IMR-90 (cell line): ENCODE results near the gene DMRT1. TPM values are rescaled to one million over a fixed set of nuclear protein-coding genes. Genes with fewer than 3 reads are reported as not detected.

Source experiments
- ATAC-seq: fragments of 200-7000 bp; cut with Tn5 transposase; 2 replicates; pipeline ENCODE4 v1.9.1; 2020; ENCODE audit warnings: low read depth, mild to moderate bottlenecking, moderate library complexity
- BruUV-seq: library from RNA; stranded (reverse); fragments of 400-500 nt; replicated peaks from 2 replicates; lab custom pipeline; 2021; lab: Mats Ljungman, UMichigan
- CTCF ChIA-PET: fragments of 300-600 bp; formaldehyde crosslinking; extraction: SDS; loops from one replicate; lab custom pipeline; 2021; ENCODE audit warnings: antibody characterized with exemption; lab: Yijun Ruan, JAX
- POLR2A ChIA-PET: fragments of 300-600 bp; sonication (Branson Sonifier 250); formaldehyde crosslinking; loops from one replicate; lab custom pipeline; 2022; ENCODE audit warnings: antibody characterized with exemption; ENCODE audit not compliant: unreplicated experiment; lab: Charles Lee
- DNase-seq: peaks from one replicate; pipeline ENCODE4 v3.0.0; 2013
- H2AFZ ChIP-seq: replicated peaks from 2 replicates; pipeline ENCODE3; 2013; ENCODE audit warnings: low read length, mild to moderate bottlenecking; ENCODE audit not compliant: poor library complexity
- H2AK5ac ChIP-seq: 2 replicates; pipeline ENCODE4 v1.6.1; 2013; ENCODE audit warnings: low read depth, low read length, inconsistent platforms
- H2AK9ac ChIP-seq: replicated peaks from 2 replicates; pipeline ENCODE3; 2013; ENCODE audit warnings: mild to moderate bottlenecking, low read depth, low read length, moderate library complexity; ENCODE audit not compliant: poor library complexity
- H2BK120ac ChIP-seq: 2 replicates; pipeline ENCODE4 v1.6.1; 2013; ENCODE audit warnings: low read depth, low read length, inconsistent platforms
- H2BK15ac ChIP-seq: 3 replicates; pipeline ENCODE4 v1.6.1; 2013; ENCODE audit warnings: low read depth, low read length, inconsistent platforms
- H2BK20ac ChIP-seq: 2 replicates; pipeline ENCODE4 v1.6.1; 2013; ENCODE audit warnings: low read depth, mild to moderate bottlenecking, inconsistent platforms, low read length, moderate library complexity
- H2BK5ac ChIP-seq: 2 replicates; pipeline ENCODE4 v1.6.1; 2013; ENCODE audit warnings: mild to moderate bottlenecking, low read depth, low read length, inconsistent platforms; ENCODE audit not compliant: poor library complexity, severe bottlenecking
- H3K14ac ChIP-seq: replicated peaks from 2 replicates; pipeline ENCODE4 v1.6.1; 2013; ENCODE audit warnings: low read depth, low read length, inconsistent platforms
- H3K18ac ChIP-seq: 2 replicates; pipeline ENCODE4 v1.6.1; 2013; ENCODE audit warnings: low read depth, low read length, control low read depth
- H3K23ac ChIP-seq: 2 replicates; pipeline ENCODE4 v1.6.1; 2013; ENCODE audit warnings: low read depth, low read length, inconsistent platforms
- H3K27ac ChIP-seq: 2 replicates; pipeline ENCODE4 v1.5.1; 2013; ENCODE audit warnings: mild to moderate bottlenecking, control low read depth, low read length; ENCODE audit not compliant: insufficient read depth
- H3K27me3 ChIP-seq: 2 replicates; pipeline ENCODE4 v1.6.1; 2013; ENCODE audit warnings: low read length; ENCODE audit not compliant: control insufficient read depth, insufficient read depth
- H3K36me3 ChIP-seq: 2 replicates; pipeline ENCODE4 v1.6.1; 2013; ENCODE audit warnings: low read length, mixed read lengths; ENCODE audit not compliant: control insufficient read depth, insufficient read depth
- H3K4ac ChIP-seq: 2 replicates; pipeline ENCODE4 v1.6.1; 2013; ENCODE audit warnings: low read depth, low read length, inconsistent platforms
- H3K4me1 ChIP-seq: 2 replicates; pipeline ENCODE4 v1.6.1; 2013; ENCODE audit warnings: low read length, mixed read lengths; ENCODE audit not compliant: control insufficient read depth, insufficient read depth
- H3K4me2 ChIP-seq: 2 replicates; pipeline ENCODE4 v1.6.1; 2013; ENCODE audit warnings: low read depth, mild to moderate bottlenecking, control low read depth, low read length, moderate library complexity
- H3K4me3 ChIP-seq: 2 replicates; pipeline ENCODE4 v1.5.1; 2013; ENCODE audit warnings: low read depth, mild to moderate bottlenecking, control low read depth, low read length, moderate library complexity; ENCODE audit not compliant: insufficient read depth
- H3K56ac ChIP-seq: 2 replicates; pipeline ENCODE4 v1.6.1; 2013; ENCODE audit warnings: low read length, inconsistent platforms; ENCODE audit not compliant: insufficient read depth; ENCODE audit errors: extremely low read depth
- H3K79me1 ChIP-seq, 2 experiments: 2 replicates each; pipeline ENCODE4 v1.6.1; 2013; ENCODE audit warnings: low read length in 2 of 2, inconsistent platforms in 1 of 2, low read depth in 1 of 2
- H3K9ac ChIP-seq: 2 replicates; pipeline ENCODE4 v1.6.1; 2013; ENCODE audit warnings: low read depth, low read length, control low read depth
- H3K9me1 ChIP-seq: 2 replicates; pipeline ENCODE4 v1.6.1; 2013; ENCODE audit warnings: low read length, inconsistent platforms; ENCODE audit not compliant: insufficient read depth
- H3K9me3 ChIP-seq: 2 replicates; pipeline ENCODE4 v1.6.1; 2013; ENCODE audit warnings: low read length; ENCODE audit not compliant: control insufficient read depth, insufficient read depth
- H4K20me1 ChIP-seq: 2 replicates; pipeline ENCODE4 v1.6.1; 2013; ENCODE audit warnings: low read length, inconsistent platforms; ENCODE audit not compliant: insufficient read depth
- H4K5ac ChIP-seq: 2 replicates; pipeline ENCODE4 v1.6.1; 2013; ENCODE audit warnings: mild to moderate bottlenecking, low read depth, low read length, control low read depth
- H4K8ac ChIP-seq, 2 experiments: 2 replicates each; pipeline ENCODE4 v1.6.1; 2013; ENCODE audit warnings: low read depth in 2 of 2, low read length in 2 of 2, control low read depth in 1 of 2, inconsistent platforms in 1 of 2
- H4K91ac ChIP-seq: 2 replicates; pipeline ENCODE4 v1.6.1; 2013; ENCODE audit warnings: low read depth, low read length, inconsistent platforms; ENCODE audit not compliant: insufficient read depth
- BHLHE40 ChIP-seq: fragments of 150-350 bp; IDR thresholded peaks from 2 replicates; pipeline ENCODE4 v1.6.1; 2016; ENCODE audit warnings: mild to moderate bottlenecking, low read depth, low read length
- CEBPB ChIP-seq: IDR thresholded peaks from 2 replicates; pipeline ENCODE4 v1.6.1; 2012; ENCODE audit warnings: low read depth, low read length, improper control_type of control experiment
- CHD1 ChIP-seq: IDR thresholded peaks from 2 replicates; pipeline ENCODE4 v1.6.1; 2012; ENCODE audit warnings: low read depth, low read length, improper control_type of control experiment
- CTCF ChIP-seq: conservative IDR thresholded peaks from 2 replicates; pipeline ENCODE4 v1.5.1; 2012; ENCODE audit warnings: mild to moderate bottlenecking, low read depth, low read length, improper control_type of control experiment
- FOS ChIP-seq: fragments of 150-350 bp; IDR thresholded peaks from 2 replicates; pipeline ENCODE4 v1.6.1; 2016; ENCODE audit warnings: low read depth, low read length
- MAFK ChIP-seq: IDR thresholded peaks from 2 replicates; pipeline ENCODE4 v1.6.1; 2012; ENCODE audit warnings: low read depth, low read length, improper control_type of control experiment
- MAZ ChIP-seq: IDR thresholded peaks from 2 replicates; pipeline ENCODE4 v1.6.1; 2012; ENCODE audit warnings: low read depth, mild to moderate bottlenecking, low read length, improper control_type of control experiment, moderate library complexity, borderline replicate concordance
- MXI1 ChIP-seq: IDR thresholded peaks from 2 replicates; pipeline ENCODE4 v1.6.1; 2012; ENCODE audit warnings: low read depth, mild to moderate bottlenecking, low read length, moderate library complexity, borderline replicate concordance
- NFE2L2 ChIP-seq: fragments of 150-350 bp; IDR thresholded peaks from 2 replicates; pipeline ENCODE4 v1.6.1; 2016; ENCODE audit warnings: low read depth, mild to moderate bottlenecking, low read length
- POLR2A ChIP-seq: IDR thresholded peaks from 2 replicates; pipeline ENCODE4 v1.6.1; 2012; ENCODE audit warnings: mild to moderate bottlenecking, low read depth, low read length
- RAD21 ChIP-seq: IDR thresholded peaks from 2 replicates; pipeline ENCODE4 v1.6.1; 2012; ENCODE audit warnings: low read length, improper control_type of control experiment
- RCOR1 ChIP-seq: IDR thresholded peaks from 2 replicates; pipeline ENCODE4 v1.6.1; 2012; ENCODE audit warnings: mild to moderate bottlenecking, low read length, improper control_type of control experiment; ENCODE audit not compliant: insufficient replicate concordance
- RFX5 ChIP-seq: IDR thresholded peaks from 2 replicates; pipeline ENCODE4 v1.8.0; 2012; ENCODE audit warnings: low read depth, mild to moderate bottlenecking, low read length, moderate library complexity
- SMC3 ChIP-seq: fragments of 150-350 bp; IDR thresholded peaks from 2 replicates; pipeline ENCODE4 v1.6.1; 2016; ENCODE audit warnings: low read depth, mild to moderate bottlenecking, antibody characterized with exemption, low read length, moderate library complexity
- USF2 ChIP-seq: fragments of 150-350 bp; IDR thresholded peaks from 2 replicates; pipeline ENCODE4 v1.6.1; 2017; ENCODE audit warnings: mild to moderate bottlenecking, antibody characterized with exemption, low read length, low read depth
- WGBS, 2 experiments: methylation state at CpG; one replicate each; pipeline versions ENCODE4 v1.1.5 to v1.1.7; 2013; ENCODE audit warnings: missing lambda C conversion rate in 2 of 2; ENCODE audit not compliant: insufficient read length in 1 of 2; ENCODE audit errors: extremely low coverage in 2 of 2; 5-methylcytosine and 5-hydroxymethylcytosine counted together
- dilution Hi-C: fragments of 300-500 bp; cut with HindIII; formaldehyde crosslinking; loops from one replicate; pipeline ENCODE4 v1.14.3; 2018; ENCODE audit warnings: low sequenced_read_pairs; ENCODE audit not compliant: unreplicated experiment
- in situ Hi-C: fragments of 300-500 bp; cut with MboI; formaldehyde crosslinking; loops from 3 replicates; pipeline ENCODE4 v1.14.3; 2019; ENCODE audit warnings: low sequenced_read_pairs, inconsistent platforms, mixed read lengths
- intact Hi-C: fragments of 100-400 bp; cut with micrococcal nuclease; formaldehyde crosslinking; loops from 2 replicates; pipeline ENCODE4 v1.10.0; 2022
- polyA plus RNA-seq, 3 experiments: library from polyadenylated mRNA; depleted of rRNA; stranded (reverse); fragments of >200 nt; gene quantifications; 2 replicates each; pipeline ENCODE4 v1.2.3, GENCODE V29; 2012; ENCODE audit warnings: low replicate concordance in 1 of 3
- total RNA-seq: library from RNA; depleted of rRNA; stranded (reverse); fragments of >200 nt; gene quantifications from 2 replicates; pipeline ENCODE4 v1.2.3, GENCODE V29; 2012
- TF ChIP-seq, protein P1 (sequence below): fragments of 150-350 bp; IDR thresholded peaks from 2 replicates; pipeline ENCODE4 v1.6.1; 2016; ENCODE audit warnings: low read depth, mild to moderate bottlenecking, low read length, moderate library complexity, borderline replicate concordance

The DMRT1 gene
- total and polyA plus RNA-seq, 2 of the 4 experiments (the other 2 are of a cell fraction): not detected

- H2AK5ac ChIP-seq: no peak overlapping the region
- no peak for ATAC-seq
- no peak overlapping the region for H3K23ac ChIP-seq
- H3K4me1 ChIP-seq: no peaks in the 10 kb centered on the region
- no peak overlapping the region for H3K9ac ChIP-seq
- H3K9me1 ChIP-seq: no peaks in the 10 kb centered on the region
- intact Hi-C loops: no loop called here
- no peaks in the 10 kb centered on the region for H3K9me3 ChIP-seq
- no peaks in the 10 kb centered on the region for H3K79me1 ChIP-seq
- no peak overlapping the region for H2AFZ ChIP-seq
- POLR2A ChIA-PET: no interaction called here
- no peak overlapping the region for H4K8ac ChIP-seq
- no TSS peak for BruUV-seq
- no peaks in the 10 kb centered on the region for H3K27me3 ChIP-seq
- dilution Hi-C loops: no loop called here
- in situ Hi-C loops: no loop called here
- CTCF ChIA-PET: no interaction called here
- no peak overlapping the region for H3K4ac ChIP-seq
- no peak overlapping the region for H2BK120ac ChIP-seq
- H4K5ac ChIP-seq: no peak overlapping the region
- H2BK5ac ChIP-seq: no peak overlapping the region
- no peak overlapping the region for H3K14ac ChIP-seq
- DNase-seq: no peak
- H3K4me2 ChIP-seq: no peak overlapping the region
- no peak overlapping the region for H3K27ac ChIP-seq
- H4K20me1 ChIP-seq: no peaks in the 10 kb centered on the region
- H3K18ac ChIP-seq: no peak overlapping the region
- H4K91ac ChIP-seq: no peak overlapping the region
- H3K56ac ChIP-seq: no peak overlapping the region
- no peak overlapping the region for H2BK20ac ChIP-seq
- H2AK9ac ChIP-seq: no peak overlapping the region
- no peak overlapping the region for H2BK15ac ChIP-seq
- H3K4me3 ChIP-seq: no peak overlapping the region
- TF ChIP-seq CTCF: no peak
- no peak for TF ChIP-seq SMC3
- TF ChIP-seq, protein P1, sequence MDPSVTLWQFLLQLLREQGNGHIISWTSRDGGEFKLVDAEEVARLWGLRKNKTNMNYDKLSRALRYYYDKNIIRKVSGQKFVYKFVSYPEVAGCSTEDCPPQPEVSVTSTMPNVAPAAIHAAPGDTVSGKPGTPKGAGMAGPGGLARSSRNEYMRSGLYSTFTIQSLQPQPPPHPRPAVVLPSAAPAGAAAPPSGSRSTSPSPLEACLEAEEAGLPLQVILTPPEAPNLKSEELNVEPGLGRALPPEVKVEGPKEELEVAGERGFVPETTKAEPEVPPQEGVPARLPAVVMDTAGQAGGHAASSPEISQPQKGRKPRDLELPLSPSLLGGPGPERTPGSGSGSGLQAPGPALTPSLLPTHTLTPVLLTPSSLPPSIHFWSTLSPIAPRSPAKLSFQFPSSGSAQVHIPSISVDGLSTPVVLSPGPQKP: no peak
- no peak for TF ChIP-seq NFE2L2
- TF ChIP-seq RCOR1: no peak
- TF ChIP-seq RFX5: no peak
- no peak for TF ChIP-seq CEBPB
- no peak for TF ChIP-seq RAD21
- TF ChIP-seq FOS: no peak
- TF ChIP-seq MAZ: no peak
- no peak for TF ChIP-seq POLR2A
- TF ChIP-seq MAFK: no peak
- TF ChIP-seq BHLHE40: no peak
- no peak for TF ChIP-seq MXI1
- TF ChIP-seq USF2: no peak
- no peak for TF ChIP-seq CHD1
- H3K36me3 ChIP-seq: no peaks in the 10 kb centered on the region
- WGBS, 2 experiments: 58% methylated on average over 2 of the region's 26 CpGs; no CpG with 5 or more reads in 1 of the 2 experiments
Measured at GRCh38 chr9:826500-827280, 14.8 kb upstream of the DMRT1 start.
